HUES48 (cell line): ENCODE data around the gene MYLK4.

Experiments used
- H3K27ac ChIP-seq: one replicate; pipeline ENCODE4 v1.7.0; 2013; ENCODE audit warnings: low read depth, low read length, inconsistent platforms
- H3K27me3 ChIP-seq: 2 replicates; pipeline ENCODE4 v1.6.1; 2013; ENCODE audit warnings: mild to moderate bottlenecking, low read length; ENCODE audit not compliant: control insufficient read depth, insufficient read depth
- H3K36me3 ChIP-seq: 2 replicates; pipeline ENCODE4 v1.6.1; 2013; ENCODE audit warnings: low read length; ENCODE audit not compliant: control insufficient read depth, insufficient read depth
- H3K4me1 ChIP-seq: 2 replicates; pipeline ENCODE4 v1.6.1; 2013; ENCODE audit warnings: mild to moderate bottlenecking, low read length; ENCODE audit not compliant: control insufficient read depth, insufficient read depth
- H3K4me3 ChIP-seq: 2 replicates; pipeline ENCODE4 v1.5.1; 2013; ENCODE audit warnings: mild to moderate bottlenecking, low read depth, low read length
- H3K9ac ChIP-seq: 2 replicates; pipeline ENCODE4 v1.6.1; 2013; ENCODE audit warnings: mild to moderate bottlenecking, low read depth, low read length, moderate library complexity
- H3K9me3 ChIP-seq: 2 replicates; pipeline ENCODE4 v1.6.1; 2013; ENCODE audit warnings: low read length; ENCODE audit not compliant: control insufficient read depth, insufficient read depth

Gene MYLK4

GRCh38 chr6:2777249-2777648 lies 26.5 kb upstream of the MYLK4 start:
- H3K27me3 ChIP-seq: no peaks in the 10 kb centered on the region
- H3K9ac ChIP-seq: no peak overlapping the region
- H3K4me3 ChIP-seq: no peak overlapping the region
- peaks cover 71% of the 10 kb centered on the region for H3K36me3 ChIP-seq
- no peak overlapping the region for H3K27ac ChIP-seq
- H3K9me3 ChIP-seq: no peaks in the 10 kb centered on the region
- no peaks in the 10 kb centered on the region for H3K4me1 ChIP-seq

- Histone ChIP-seq H3K4me1 (peaks cover 9% of the 10 kb centered on the region), H3K36me3 (peaks cover 64% of the 10 kb centered on the region)
Measured at GRCh38 chr6:2775003-2775402, 24.3 kb upstream of the MYLK4 start.

GRCh38 chr6:2773449-2773848 lies 22.7 kb upstream of the MYLK4 start:
- H3K27ac ChIP-seq: no peak overlapping the region
- peaks cover 22% of the 10 kb centered on the region for H3K4me1 ChIP-seq
- H3K27me3 ChIP-seq: no peaks in the 10 kb centered on the region
- H3K4me3 ChIP-seq: no peak overlapping the region
- no peaks in the 10 kb centered on the region for H3K9me3 ChIP-seq
- H3K36me3 ChIP-seq: peaks cover 53% of the 10 kb centered on the region
- H3K9ac ChIP-seq: no peak overlapping the region

More at GRCh38 chr6:2775003-2775402, 24.3 kb upstream of the MYLK4 start:
- Histone ChIP-seq H3K9me3 (no peaks in the 10 kb centered on the region), H3K27me3 (no peaks in the 10 kb centered on the region), H3K27ac (no peak overlapping the region), H3K4me3 (no peak overlapping the region), H3K9ac (no peak overlapping the region)

GRCh38 chr6:2772840-2773239 lies 22.1 kb upstream of the MYLK4 start:
- Histone ChIP-seq H3K4me1 (peaks cover 28% of the 10 kb centered on the region), H3K9me3 (no peaks in the 10 kb centered on the region), H3K27me3 (no peaks in the 10 kb centered on the region), H3K9ac (no peak overlapping the region), H3K4me3 (no peak overlapping the region), H3K36me3 (peaks cover 53% of the 10 kb centered on the region), H3K27ac (no peak overlapping the region)

GRCh38 chr6:2771079-2771478 lies 20.4 kb upstream of the MYLK4 start:
- Histone ChIP-seq H3K9ac (no peak overlapping the region), H3K9me3 (no peaks in the 10 kb centered on the region), H3K36me3 (peaks cover 49% of the 10 kb centered on the region), H3K27ac (no peak overlapping the region), H3K4me1 (peaks cover 38% of the 10 kb centered on the region), H3K4me3 (no peak overlapping the region), H3K27me3 (no peaks in the 10 kb centered on the region)

GRCh38 chr6:2770171-2770570 lies 19.4 kb upstream of the MYLK4 start:
- Histone ChIP-seq H3K36me3 (peaks cover 47% of the 10 kb centered on the region), H3K9ac (no peak overlapping the region), H3K4me1 (peaks cover 38% of the 10 kb centered on the region), H3K27me3 (no peaks in the 10 kb centered on the region), H3K9me3 (no peaks in the 10 kb centered on the region), H3K27ac (no peak overlapping the region), H3K4me3 (0 out of 2 replicates have a peak overlapping the region, but pooled peaks have one; percentile 14)

GRCh38 chr6:2768696-2769095 lies 18.0 kb upstream of the MYLK4 start:
- Histone ChIP-seq H3K4me1 (peaks cover 38% of the 10 kb centered on the region), H3K27me3 (no peaks in the 10 kb centered on the region), H3K36me3 (peaks cover 35% of the 10 kb centered on the region), H3K9ac (no peak overlapping the region), H3K27ac (no peak overlapping the region), H3K9me3 (no peaks in the 10 kb centered on the region), H3K4me3 (no peak overlapping the region)

GRCh38 chr6:2767657-2768524 lies 17.2 kb upstream of the MYLK4 start:
- Histone ChIP-seq H3K27me3 (no peaks in the 10 kb centered on the region), H3K9me3 (no peaks in the 10 kb centered on the region), H3K9ac (no peak overlapping the region), H3K36me3 (peaks cover 27% of the 10 kb centered on the region), H3K4me3 (peak overlapping the region; percentile 84), H3K4me1 (peaks cover 38% of the 10 kb centered on the region), H3K27ac (no peak overlapping the region)

GRCh38 chr6:2766767-2767656 lies 16.3 kb upstream of the MYLK4 start:
- peaks cover 38% of the 10 kb centered on the region for H3K4me1 ChIP-seq
- no peaks in the 10 kb centered on the region for H3K27me3 ChIP-seq
- no peak overlapping the region for H3K27ac ChIP-seq
- no peak overlapping the region for H3K9ac ChIP-seq
- H3K9me3 ChIP-seq: no peaks in the 10 kb centered on the region
- peak overlapping the region; percentile 84 for H3K4me3 ChIP-seq
- H3K36me3 ChIP-seq: peaks cover 23% of the 10 kb centered on the region

GRCh38 chr6:2765896-2766766 lies 15.4 kb upstream of the MYLK4 start:
- H3K9me3 ChIP-seq: no peaks in the 10 kb centered on the region
- peak overlapping the region; percentile 84 for H3K4me3 ChIP-seq
- peak overlapping the region; percentile 64 for H3K27ac ChIP-seq
- no peaks in the 10 kb centered on the region for H3K27me3 ChIP-seq
- H3K36me3 ChIP-seq: peaks cover 17% of the 10 kb centered on the region
- peak overlapping the region; percentile 78 for H3K9ac ChIP-seq
- peaks cover 38% of the 10 kb centered on the region for H3K4me1 ChIP-seq
